ENCODE data around the gene GPR3. TPM values are rescaled to one million over a fixed set of nuclear protein-coding genes. Genes with fewer than 3 reads are reported as not detected.
"Not testable (repeated sequence)": the region's sequence is repeated elsewhere in the genome, so short reads cannot be mapped to it uniquely, and the experiment has no call there.

Gene GPR3
- total RNA-seq, 1 donor from 2014 or later = 0.74 TPM

DNA sequence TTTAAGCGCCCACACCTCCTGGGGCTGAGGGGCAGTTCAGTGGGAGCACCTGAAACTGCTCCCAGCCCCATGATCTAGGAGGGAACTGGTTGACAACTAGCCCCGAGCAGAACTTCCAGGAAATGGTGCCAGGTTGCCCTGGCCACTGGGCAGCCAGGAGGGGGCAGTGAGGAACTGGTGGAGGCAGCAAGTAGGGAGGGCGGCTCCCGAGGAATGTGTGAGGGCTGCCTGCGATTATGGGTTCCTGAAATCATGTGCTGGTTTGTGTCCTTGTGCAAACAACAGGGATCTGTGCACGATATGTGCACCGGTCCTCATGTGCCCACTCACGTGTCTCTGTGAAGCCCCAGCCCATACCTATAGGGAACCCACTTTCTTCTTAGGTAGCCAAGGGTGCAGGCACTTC is 9.9 kb downstream of the GPR3 start:
- H3K4me3 ChIP-seq = no peak overlapping the region

GRCh38 chr1:27403065-27403726 is 10.8 kb downstream of the GPR3 start:
- peak in 1 of 2 donors; percentile 95 for DNase-seq (ENCODE audit: extremely low spot score in 2 of 2)
- no peaks in the 10 kb centered on the region for H3K9me3 ChIP-seq
- H3K4me3 ChIP-seq = peak overlapping the region; percentile 9 to 21
- TF ChIP-seq, protein P1, sequence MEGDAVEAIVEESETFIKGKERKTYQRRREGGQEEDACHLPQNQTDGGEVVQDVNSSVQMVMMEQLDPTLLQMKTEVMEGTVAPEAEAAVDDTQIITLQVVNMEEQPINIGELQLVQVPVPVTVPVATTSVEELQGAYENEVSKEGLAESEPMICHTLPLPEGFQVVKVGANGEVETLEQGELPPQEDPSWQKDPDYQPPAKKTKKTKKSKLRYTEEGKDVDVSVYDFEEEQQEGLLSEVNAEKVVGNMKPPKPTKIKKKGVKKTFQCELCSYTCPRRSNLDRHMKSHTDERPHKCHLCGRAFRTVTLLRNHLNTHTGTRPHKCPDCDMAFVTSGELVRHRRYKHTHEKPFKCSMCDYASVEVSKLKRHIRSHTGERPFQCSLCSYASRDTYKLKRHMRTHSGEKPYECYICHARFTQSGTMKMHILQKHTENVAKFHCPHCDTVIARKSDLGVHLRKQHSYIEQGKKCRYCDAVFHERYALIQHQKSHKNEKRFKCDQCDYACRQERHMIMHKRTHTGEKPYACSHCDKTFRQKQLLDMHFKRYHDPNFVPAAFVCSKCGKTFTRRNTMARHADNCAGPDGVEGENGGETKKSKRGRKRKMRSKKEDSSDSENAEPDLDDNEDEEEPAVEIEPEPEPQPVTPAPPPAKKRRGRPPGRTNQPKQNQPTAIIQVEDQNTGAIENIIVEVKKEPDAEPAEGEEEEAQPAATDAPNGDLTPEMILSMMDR (IDR thresholded peaks at IDR 0.05) = peak in 1 of 3 experiments; percentile 18
- peak; percentile 7 to 80 for TF ChIP-seq POLR2AphosphoS5 (IDR thresholded peaks at IDR 0.05; ENCODE audit: insufficient read depth in 1 of 2, low read depth in 1 of 2)
- no peak for TF ChIP-seq POLR2A (IDR thresholded peaks at IDR 0.05)
- intact Hi-C loops (cut with DNase I) = loop anchor here (5.0 kb wide), 1 partner anchor 204 kb away; no protein-coding TSS in a partner anchor
- no peaks in the 10 kb centered on the region for H3K27me3 ChIP-seq
- peak overlapping the region; percentile 87 for H3K27ac ChIP-seq
- peaks cover 81% of the 10 kb centered on the region for H3K4me1 ChIP-seq
- H3K36me3 ChIP-seq = peaks cover 0 to 19% of the 10 kb centered on the region in 2 donors

More for the DNA sequence above, 9.9 kb downstream of the GPR3 start:
- Histone ChIP-seq H3K9me3 (no peaks in the 10 kb centered on the region), H3K27me3 (no peaks in the 10 kb centered on the region), H3K4me1 (peaks cover 81% of the 10 kb centered on the region), H3K36me3 (peaks cover 0 to 10% of the 10 kb centered on the region in 2 donors), H3K27ac (peak overlapping the region; percentile 87)
- intact Hi-C loops (cut with DNase I) = loop anchor here (5.0 kb wide), 1 partner anchor 205 kb away; no protein-coding TSS in a partner anchor
- DNase-seq (ENCODE audit: extremely low spot score in 2 of 2) = no peak
- TF ChIP-seq POLR2AphosphoS5 (IDR thresholded peaks at IDR 0.05; ENCODE audit: insufficient read depth in 1 of 2, low read depth in 1 of 2) (peak; percentile 19 to 58), POLR2A (IDR thresholded peaks at IDR 0.05) (no peak)
- TF ChIP-seq, protein P1 (IDR thresholded peaks at IDR 0.05) = peak; percentile 38 to 63 (median 46)

DNA sequence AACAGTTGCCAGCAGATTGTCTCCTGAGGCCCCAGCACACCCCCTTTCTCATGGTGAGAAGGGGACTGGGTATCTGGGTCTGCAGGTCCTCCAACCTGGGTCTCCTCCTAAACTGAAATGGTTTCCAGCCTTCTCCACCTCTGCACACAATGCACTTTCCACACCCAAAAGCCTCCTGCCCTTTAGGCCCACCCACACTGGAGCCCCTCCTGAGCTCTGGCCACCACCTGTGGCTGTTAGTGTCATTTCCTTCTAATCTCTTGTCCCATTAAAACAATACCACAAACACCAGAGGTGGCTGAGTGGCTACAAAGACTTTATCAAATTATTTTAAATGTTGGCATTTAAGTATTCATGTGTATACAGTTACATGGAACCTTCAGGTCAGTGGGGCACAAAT is 11.5 kb downstream of the GPR3 start:
- DNase-seq (ENCODE audit: extremely low spot score in 2 of 2) = no peak
- peak overlapping the region; percentile 87 for H3K27ac ChIP-seq

DNA sequence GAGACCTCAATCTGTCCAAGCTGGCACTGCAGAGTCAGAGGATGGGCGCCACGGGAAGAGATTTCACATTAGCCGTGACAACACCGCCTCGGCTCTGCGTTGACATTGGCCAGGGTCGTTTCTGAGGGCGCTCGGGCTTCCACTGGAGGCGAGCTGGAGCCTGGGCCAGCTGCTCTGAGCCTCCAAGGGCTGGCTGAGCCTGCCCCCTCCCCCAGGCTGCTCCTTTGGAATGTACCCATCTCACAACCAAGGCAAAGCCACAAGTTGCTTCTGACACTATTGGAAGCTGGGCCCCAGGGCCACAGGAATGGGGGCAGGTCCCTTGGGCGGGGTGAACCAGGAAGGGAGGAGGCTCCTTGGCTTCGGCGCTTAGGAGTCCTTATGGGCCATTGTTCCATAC is 12.7 kb downstream of the GPR3 start:
- no peaks in the 10 kb centered on the region for H3K27me3 ChIP-seq
- TF ChIP-seq POLR2A (IDR thresholded peaks at IDR 0.05) = no peak
- peak in 1 of 2 donors; percentile 13 for TF ChIP-seq POLR2AphosphoS5 (IDR thresholded peaks at IDR 0.05; ENCODE audit: insufficient read depth in 1 of 2, low read depth in 1 of 2)
- TF ChIP-seq, protein P1 (IDR thresholded peaks at IDR 0.05) = no peak
- no peak for DNase-seq (ENCODE audit: extremely low spot score in 2 of 2)
- intact Hi-C loops (cut with DNase I) = loop anchor here (5.0 kb wide), 1 partner anchor 82 kb away; no protein-coding TSS in a partner anchor
- H3K27ac ChIP-seq = peak overlapping the region; percentile 87
- no peak overlapping the region for H3K4me3 ChIP-seq
- peaks cover 0 to 36% of the 10 kb centered on the region in 2 donors for H3K36me3 ChIP-seq
- peaks cover 70% of the 10 kb centered on the region for H3K4me1 ChIP-seq
- H3K9me3 ChIP-seq = no peaks in the 10 kb centered on the region

More for the DNA sequence above, 11.5 kb downstream of the GPR3 start:
- Histone ChIP-seq H3K4me1 (peaks cover 81% of the 10 kb centered on the region), H3K4me3 (peak overlapping the region in 1 of 2 donors; percentile 9), H3K27me3 (no peaks in the 10 kb centered on the region), H3K36me3 (peaks cover 0 to 25% of the 10 kb centered on the region in 2 donors), H3K9me3 (no peaks in the 10 kb centered on the region)
- intact Hi-C loops (cut with DNase I) = loop anchor here (5.0 kb wide), 1 partner anchor 203 kb away; no protein-coding TSS in a partner anchor
- TF ChIP-seq POLR2A (IDR thresholded peaks at IDR 0.05) = no peak

- not testable (repeated sequence) for H3K27me3 ChIP-seq; H3K4me3 ChIP-seq; DNase-seq (ENCODE audit: extremely low spot score in 2 of 2); H3K9me3 ChIP-seq
- intact Hi-C loops (cut with DNase I) = loop anchor here (5.0 kb wide), 1 partner anchor 82 kb away; no protein-coding TSS in a partner anchor
- peak overlapping the region; percentile 68 for H3K27ac ChIP-seq
- H3K4me1 ChIP-seq = peaks cover 63% of the 10 kb centered on the region
- peaks cover 0 to 44% of the 10 kb centered on the region in 2 donors for H3K36me3 ChIP-seq
Observed at GRCh38 chr1:27405598-27406361, 13.4 kb downstream of the GPR3 start.

Measured in vagina (tissue), 2 donors.